Measurements from ENCODE around the gene B4GALT4. TPM values are rescaled to one million over a fixed set of nuclear protein-coding genes. Genes with fewer than 3 reads are reported as not detected.
"Not testable (repeated sequence)": the region's sequence is repeated elsewhere in the genome, so short reads cannot be mapped to it uniquely, and the experiment has no call there.

The B4GALT4 gene
- total and polyA plus RNA-seq, 2 of the 4 experiments (the other 2 are of a cell fraction), result 27.0 to 30.3 TPM

- H3K4me1 ChIP-seq (ENCODE audit: control insufficient read depth, insufficient read depth, low read length); H2AK9ac ChIP-seq (replicated peaks; ENCODE audit: low read depth, low read length, poor library complexity); H3K9ac ChIP-seq (ENCODE audit: low read depth, low read length); H4K8ac ChIP-seq (ENCODE audit: low read depth in 2 of 2, low read length in 2 of 2); H3K36me3 ChIP-seq (ENCODE audit: control insufficient read depth, insufficient read depth, low read length); H4K20me1 ChIP-seq (ENCODE audit: insufficient read depth, low read length); ATAC-seq (ENCODE audit: low read depth); H4K91ac ChIP-seq (ENCODE audit: insufficient read depth, low read depth, low read length); BruUV-seq (replicated peaks); H2BK20ac ChIP-seq (ENCODE audit: low read depth, low read length); H3K14ac ChIP-seq (replicated peaks; ENCODE audit: low read depth, low read length); H3K4me3 ChIP-seq (ENCODE audit: insufficient read depth, low read depth, low read length); H2BK120ac ChIP-seq (ENCODE audit: low read depth, low read length); H3K27ac ChIP-seq (ENCODE audit: insufficient read depth, low read length); H2AK5ac ChIP-seq (ENCODE audit: low read depth, low read length); H3K9me3 ChIP-seq (ENCODE audit: control insufficient read depth, insufficient read depth, low read length); H2AFZ ChIP-seq (replicated peaks; ENCODE audit: low read length, poor library complexity); dilution Hi-C loops (cut with HindIII; ENCODE audit: low sequenced_read_pairs, unreplicated experiment); H3K9me1 ChIP-seq (ENCODE audit: insufficient read depth, low read length); H3K27me3 ChIP-seq (ENCODE audit: control insufficient read depth, insufficient read depth, low read length); H3K4me2 ChIP-seq (ENCODE audit: low read depth, low read length); H2BK5ac ChIP-seq (ENCODE audit: low read depth, low read length, poor library complexity, severe bottlenecking); H3K56ac ChIP-seq (ENCODE audit: extremely low read depth, insufficient read depth, low read length); H3K23ac ChIP-seq (ENCODE audit: low read depth, low read length); H4K5ac ChIP-seq (ENCODE audit: low read depth, low read length); H2BK15ac ChIP-seq (ENCODE audit: low read depth, low read length); DNase-seq; H3K18ac ChIP-seq (ENCODE audit: low read depth, low read length); POLR2A ChIA-PET (ENCODE audit: unreplicated experiment); CTCF ChIA-PET; H3K4ac ChIP-seq (ENCODE audit: low read depth, low read length): not testable (repeated sequence)
- intact Hi-C loops (cut with micrococcal nuclease) (loop anchor here (10.0 kb wide), 1 partner anchor 208 kb away; the partner anchor contains the start of gene IGSF11), in situ Hi-C loops (cut with MboI; ENCODE audit: low sequenced_read_pairs) (loop anchor here (5.0 kb wide), 1 partner anchor 96 kb away; the partner anchor contains the start of gene TEX55)
- no CpG with 5 or more reads among the region's 7 CpGs for WGBS, 2 experiments (ENCODE audit: extremely low coverage in 2 of 2, insufficient read length in 1 of 2)
- peaks cover 5 to 19% of the 10 kb centered on the region in 2 experiments; a peak in 3 of 4 replicates for H3K79me1 ChIP-seq (ENCODE audit: low read depth in 1 of 2, low read length in 2 of 2)
Measured at GRCh38 chr3:119243058-119243529, 2.4 kb upstream of the B4GALT4 start.

DNA sequence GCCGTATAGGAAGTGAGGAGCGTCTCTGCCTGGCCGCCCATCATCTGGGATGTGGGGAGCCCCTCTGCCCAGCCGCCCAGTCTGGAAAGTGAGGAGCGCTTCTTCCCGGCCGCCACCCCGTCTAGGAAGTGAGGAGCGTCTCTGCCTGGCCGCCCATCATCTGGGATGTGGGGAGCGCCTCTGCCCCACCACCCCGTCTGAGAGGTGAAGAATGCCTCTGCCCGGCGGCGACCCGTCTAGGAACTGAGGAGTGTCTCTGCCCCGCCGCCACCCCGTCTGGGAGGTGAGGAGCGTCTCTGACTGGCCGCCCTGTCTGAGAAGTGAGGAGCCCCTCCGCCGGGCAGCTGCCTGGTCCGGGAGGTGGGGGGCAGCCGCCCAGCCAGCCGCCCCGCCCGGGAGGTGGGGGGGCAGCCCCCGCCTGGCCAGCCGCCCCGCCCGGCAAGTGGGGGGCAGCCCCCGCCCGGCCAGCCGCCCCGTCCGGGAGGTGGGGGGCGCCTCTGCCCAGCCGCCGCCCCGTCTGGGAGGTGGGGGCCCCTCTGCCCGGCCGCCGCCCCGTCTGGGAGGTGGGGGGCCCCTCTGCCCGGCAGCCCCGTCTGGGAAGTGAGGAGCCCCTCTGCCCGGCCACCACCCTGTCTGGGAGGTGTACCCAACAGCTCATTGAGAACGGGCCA, 1.8 kb upstream of the B4GALT4 start:
- in situ Hi-C loops (cut with MboI; ENCODE audit: low sequenced_read_pairs), result loop anchor here (5.0 kb wide), 1 partner anchor 95 kb away; the partner anchor contains the start of gene TEX55
- H3K4ac ChIP-seq (ENCODE audit: low read depth, low read length); H2AK5ac ChIP-seq (ENCODE audit: low read depth, low read length); H3K4me3 ChIP-seq (ENCODE audit: insufficient read depth, low read depth, low read length); H3K27me3 ChIP-seq (ENCODE audit: control insufficient read depth, insufficient read depth, low read length); H4K5ac ChIP-seq (ENCODE audit: low read depth, low read length); H3K36me3 ChIP-seq (ENCODE audit: control insufficient read depth, insufficient read depth, low read length); H3K9me1 ChIP-seq (ENCODE audit: insufficient read depth, low read length); H2BK120ac ChIP-seq (ENCODE audit: low read depth, low read length); BruUV-seq (replicated peaks); H2AK9ac ChIP-seq (replicated peaks; ENCODE audit: low read depth, low read length, poor library complexity); H3K56ac ChIP-seq (ENCODE audit: extremely low read depth, insufficient read depth, low read length); H2BK5ac ChIP-seq (ENCODE audit: low read depth, low read length, poor library complexity, severe bottlenecking); H4K20me1 ChIP-seq (ENCODE audit: insufficient read depth, low read length); H2AFZ ChIP-seq (replicated peaks; ENCODE audit: low read length, poor library complexity); H3K23ac ChIP-seq (ENCODE audit: low read depth, low read length); H2BK20ac ChIP-seq (ENCODE audit: low read depth, low read length); H4K8ac ChIP-seq (ENCODE audit: low read depth in 2 of 2, low read length in 2 of 2); ATAC-seq (ENCODE audit: low read depth); H3K27ac ChIP-seq (ENCODE audit: insufficient read depth, low read length); H4K91ac ChIP-seq (ENCODE audit: insufficient read depth, low read depth, low read length); H3K14ac ChIP-seq (replicated peaks; ENCODE audit: low read depth, low read length); H3K18ac ChIP-seq (ENCODE audit: low read depth, low read length); DNase-seq; H3K9ac ChIP-seq (ENCODE audit: low read depth, low read length); H3K9me3 ChIP-seq (ENCODE audit: control insufficient read depth, insufficient read depth, low read length); H3K4me1 ChIP-seq (ENCODE audit: control insufficient read depth, insufficient read depth, low read length); dilution Hi-C loops (cut with HindIII; ENCODE audit: low sequenced_read_pairs, unreplicated experiment); H2BK15ac ChIP-seq (ENCODE audit: low read depth, low read length); POLR2A ChIA-PET (ENCODE audit: unreplicated experiment); H3K4me2 ChIP-seq (ENCODE audit: low read depth, low read length): not testable (repeated sequence)
- CTCF ChIA-PET, result interaction anchor here (0.8 to 2.0 kb wide), 5 partner anchors 41 to 105 kb away, joined by 4 to 17 read pairs (median 4); partner anchors contain the start of gene TEX55
- WGBS, 2 experiments (ENCODE audit: extremely low coverage in 2 of 2, insufficient read length in 1 of 2), result 100% methylated on average over 11 of the region's 49 CpGs; no CpG with 5 or more reads in 1 of the 2 experiments
- intact Hi-C loops (cut with micrococcal nuclease), result loop anchor here (10.0 kb wide), 1 partner anchor 208 kb away; the partner anchor contains the start of gene IGSF11
- H3K79me1 ChIP-seq (ENCODE audit: low read depth in 1 of 2, low read length in 2 of 2), result peaks cover 5 to 19% of the 10 kb centered on the region in 2 experiments; a peak in 3 of 4 replicates
